Peyer's patch (tissue), 4 donors: ENCODE measurements around the gene TMSB15B. TPM values are rescaled to one million over a fixed set of nuclear protein-coding genes. Genes with fewer than 3 reads are reported as not detected.
"Not testable (repeated sequence)": the region's sequence is repeated elsewhere in the genome, so short reads cannot be mapped to it uniquely, and the experiment has no call there.

ENCODE experiments used
- DNase-seq, 3 donors: peaks; one replicate each; pipeline ENCODE4 v3.0.0-alpha.2; 2017 to 2019
- H3K27ac ChIP-seq, 4 donors: fragments of 200-600 bp; sonication (generic); one replicate each; pipeline ENCODE4 v1.5.1; 2016 to 2019
- H3K27me3 ChIP-seq, 2 donors: fragments of 200-600 bp; sonication (generic); one replicate each; pipeline ENCODE4 v1.5.1; 2019
- H3K36me3 ChIP-seq, 3 donors: fragments of 200-600 bp; sonication (generic); one replicate each; pipeline ENCODE4 v1.5.1; 2016 to 2019
- H3K4me1 ChIP-seq, 4 donors: fragments of 200-600 bp; sonication (generic); one replicate each; pipeline ENCODE4 v1.5.1; 2016 to 2019
- H3K4me3 ChIP-seq, 4 donors: fragments of 200-600 bp; sonication (generic); 1 replicate in 3 of 4; 2 replicates in 1 of 4; pipeline ENCODE4 v1.5.1; 2016 to 2019; ENCODE audit warnings: mild to moderate bottlenecking in 1 of 4
- H3K9me3 ChIP-seq, 4 donors: fragments of 200-600 bp; sonication (generic); one replicate each; pipeline ENCODE4 v1.5.1; 2016 to 2019; ENCODE audit warnings: mild to moderate bottlenecking in 1 of 4
- CTCF ChIP-seq, 6 experiments: fragments of 450-650 bp in 4 of 6; fragments of 200-600 bp in 2 of 6; sonication (generic) in 1 of 6; IDR thresholded peaks; one replicate each; pipeline ENCODE4 v1.5.1; 2017 to 2019; ENCODE audit warnings: antibody characterized with exemption in 6 of 6, mild to moderate bottlenecking in 3 of 6, moderate library complexity in 1 of 6
- POLR2A ChIP-seq, 2 donors: fragments of 450-650 bp; IDR thresholded peaks; one replicate each; pipeline ENCODE4 v1.5.1; 2017; ENCODE audit warnings: antibody characterized with exemption in 2 of 2, mild to moderate bottlenecking in 2 of 2, moderate library complexity in 2 of 2
- total RNA-seq, 4 donors: library from RNA; depleted of rRNA; stranded (reverse); fragments of >200 nt; gene quantifications; one replicate each; pipeline ENCODE4 v1.1.0, GENCODE V29; 2016

The TMSB15B gene
- total RNA-seq, 4 donors from 2014 or later: 0.54 to 9.1 (median 1.0) TPM; not detected in 1

DNA sequence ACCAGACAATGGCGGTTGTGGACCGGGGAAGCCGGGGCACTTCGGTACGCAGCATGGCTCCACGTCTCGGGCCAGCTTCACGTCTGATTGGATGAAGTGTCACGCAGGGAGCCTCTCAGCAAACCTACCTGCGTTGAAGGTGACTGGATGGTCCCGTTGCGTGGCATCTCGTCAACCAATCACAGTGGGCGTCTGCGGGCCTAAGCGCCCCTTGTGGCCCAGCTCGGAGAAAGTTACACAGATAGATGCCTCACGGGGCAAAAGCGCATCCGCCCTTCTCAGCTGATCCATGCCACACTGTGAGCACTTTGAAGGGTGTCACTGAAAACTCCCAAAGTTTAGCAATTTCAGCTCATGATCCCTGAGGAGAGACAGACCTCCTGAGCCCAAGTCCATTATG, 51.2 kb downstream of the TMSB15B start, which contains the start of gene H2BW1:
H2BW1 (minus strand) TSS at position 103 of the 400 bp plus-strand sequence. CDS start 132 bp downstream, outside the sequence.
- Histone ChIP-seq H3K4me1 (no peaks in the 10 kb centered on the region), H3K36me3 (no peaks in the 10 kb centered on the region), H3K27ac (no peak within 1 kb of the TSS), H3K4me3 (no peak within 1 kb of the TSS), H3K9me3 (no peaks in the 10 kb centered on the region), H3K27me3 (no peaks in the 10 kb centered on the region)
- no peak for TF ChIP-seq CTCF (IDR thresholded peaks at IDR 0.05)
- TF ChIP-seq POLR2A (IDR thresholded peaks at IDR 0.05): no peak
- no peak for DNase-seq

GRCh38 chrX:104015576-104015975, 53.1 kb downstream of the TMSB15B start:
- not testable (repeated sequence) for H3K4me1 ChIP-seq, DNase-seq, H3K9me3 ChIP-seq, H3K27ac ChIP-seq, H3K36me3 ChIP-seq, H3K27me3 ChIP-seq, H3K4me3 ChIP-seq

Other genes with a start within 250 kb of the TMSB15B start
- 10 to 100 TPM in 1 of 4 donors, 1 to 10 TPM in 3; 1.6 to 12.4 (median 3.1) TPM for gene PLP1, start 185.8 kb upstream of the TMSB15B start, total RNA-seq
- gene RAB9B, start 130.4 kb upstream of the TMSB15B start, total RNA-seq: 1 to 10 TPM in 2 of 4 donors, under 1 TPM in 1, not detected in 1; 0.35 to 1.2 (median 1.0) TPM
- gene H2BW1, start 51.1 kb downstream of the TMSB15B start, total RNA-seq: not detected
- not detected for gene H2BW2, start 77.3 kb downstream of the TMSB15B start, total RNA-seq
- 1 to 10 TPM in 3 of 4 donors, under 1 TPM in 1; 0.67 to 3.2 (median 1.6) TPM for gene TMSB15C, start 113.6 kb downstream of the TMSB15B start, total RNA-seq
- gene ZCCHC18, start 149.9 kb downstream of the TMSB15B start, total RNA-seq: 1 to 10 TPM in 1 of 4 donors, under 1 TPM in 1, not detected in 2; 0.80 to 8.3 TPM
- 10 to 100 TPM in 1 of 4 donors, 1 to 10 TPM in 3; 8.1 to 11.3 (median 9.6) TPM for gene SLC25A53, start 194.4 kb downstream of the TMSB15B start, total RNA-seq
- gene FAM199X, start 203.8 kb downstream of the TMSB15B start, total RNA-seq: 10 to 100 TPM in 2 of 4 donors, 1 to 10 TPM in 2; 9.1 to 17.9 (median 13.8) TPM